H9 (cell line): ENCODE measurements around the gene OMP. TPM values are rescaled to one million over a fixed set of nuclear protein-coding genes. Genes with fewer than 3 reads are reported as not detected.

Source experiments
- DNase-seq: peaks from one replicate; pipeline ENCODE4 v3.0.0-alpha.2; 2017
- H2AFZ ChIP-seq: one replicate; pipeline ENCODE4 v1.6.1; 2013; ENCODE audit warnings: mild to moderate bottlenecking, low read length, control low read depth, moderate library complexity
- H2AK5ac ChIP-seq: 2 replicates; pipeline ENCODE4 v1.6.1; 2013; ENCODE audit warnings: low read length, control low read depth, mixed read lengths; ENCODE audit not compliant: insufficient read length
- H2BK120ac ChIP-seq: one replicate; pipeline ENCODE4 v1.6.1; 2013; ENCODE audit warnings: low read depth, mild to moderate bottlenecking, low read length, control low read depth, inconsistent platforms; ENCODE audit not compliant: poor library complexity, severe bottlenecking
- H2BK12ac ChIP-seq: 2 replicates; pipeline ENCODE4 v1.6.1; 2013; ENCODE audit warnings: low read length, control low read depth, mixed read lengths, low read depth; ENCODE audit not compliant: insufficient read length
- H2BK15ac ChIP-seq: 2 replicates; pipeline ENCODE4 v1.6.1; 2013; ENCODE audit warnings: low read depth, low read length, control low read depth
- H2BK20ac ChIP-seq: one replicate; pipeline ENCODE4 v1.6.1; 2013; ENCODE audit warnings: low read depth, mild to moderate bottlenecking, low read length, control low read depth, inconsistent platforms; ENCODE audit not compliant: poor library complexity, severe bottlenecking
- H2BK5ac ChIP-seq: 2 replicates; pipeline ENCODE4 v1.6.1; 2013; ENCODE audit warnings: low read length, control low read depth, mixed read lengths; ENCODE audit not compliant: insufficient read length
- H3K14ac ChIP-seq: 2 replicates; pipeline ENCODE4 v1.6.1; 2013; ENCODE audit warnings: low read length, control low read depth; ENCODE audit not compliant: insufficient read depth
- H3K18ac ChIP-seq: 2 replicates; pipeline ENCODE4 v1.6.1; 2013; ENCODE audit warnings: low read depth, mild to moderate bottlenecking, mixed read lengths, low read length, control low read depth; ENCODE audit not compliant: insufficient read length
- H3K23ac ChIP-seq: 2 replicates; pipeline ENCODE4 v1.6.1; 2013; ENCODE audit warnings: low read length, control low read depth, mixed read lengths, low read depth; ENCODE audit not compliant: insufficient read length
- H3K23me2 ChIP-seq: 2 replicates; pipeline ENCODE4 v1.6.1; 2013; ENCODE audit warnings: low read depth, mild to moderate bottlenecking, mixed read lengths, low read length, control low read depth; ENCODE audit not compliant: insufficient read length, poor library complexity, severe bottlenecking
- H3K27ac ChIP-seq: 2 replicates; pipeline ENCODE4 v1.5.1; 2013; ENCODE audit warnings: low read length, control low read depth, mixed read lengths, low read depth; ENCODE audit not compliant: insufficient read length
- H3K27me3 ChIP-seq: 2 replicates; pipeline ENCODE4 v1.6.1; 2013; ENCODE audit warnings: low read length, control low read depth, inconsistent platforms; ENCODE audit not compliant: insufficient read depth
- H3K4ac ChIP-seq: 2 replicates; pipeline ENCODE4 v1.6.1; 2013; ENCODE audit warnings: low read depth, mild to moderate bottlenecking, control low read depth, inconsistent platforms, low read length, moderate library complexity
- H3K4me1 ChIP-seq: 2 replicates; pipeline ENCODE4 v1.6.1; 2013; ENCODE audit warnings: low read length, control low read depth, inconsistent platforms; ENCODE audit not compliant: insufficient read depth
- H3K4me2 ChIP-seq: 2 replicates; pipeline ENCODE4 v1.6.1; 2013; ENCODE audit warnings: low read length, control low read depth, mixed read lengths; ENCODE audit not compliant: insufficient read length, insufficient read depth
- H3K56ac ChIP-seq: 2 replicates; pipeline ENCODE4 v1.6.1; 2013; ENCODE audit warnings: low read depth, mild to moderate bottlenecking, mixed read lengths, low read length, control low read depth; ENCODE audit not compliant: insufficient read length
- H3K79me1 ChIP-seq: 2 replicates; pipeline ENCODE4 v1.6.1; 2013; ENCODE audit warnings: low read depth, mild to moderate bottlenecking, moderate library complexity, low read length, control low read depth, inconsistent platforms; ENCODE audit not compliant: insufficient read depth, poor library complexity, severe bottlenecking
- H3K79me2 ChIP-seq: 2 replicates; pipeline ENCODE4 v1.6.1; 2013; ENCODE audit warnings: low read length, control low read depth, inconsistent platforms; ENCODE audit not compliant: insufficient read depth
- H3K9ac ChIP-seq: 2 replicates; pipeline ENCODE4 v1.6.1; 2013; ENCODE audit warnings: low read length, control low read depth, mixed read lengths; ENCODE audit not compliant: insufficient read length; ENCODE audit errors: extremely low read depth
- H3K9me3 ChIP-seq: one replicate; pipeline ENCODE4 v1.6.1; 2013; ENCODE audit warnings: low read depth, low read length, inconsistent platforms; ENCODE audit not compliant: control insufficient read depth
- H3T11ph ChIP-seq: one replicate; pipeline ENCODE4 v1.6.1; 2013; ENCODE audit warnings: mild to moderate bottlenecking, low read length, control low read depth, inconsistent platforms
- H4K20me1 ChIP-seq: one replicate; pipeline ENCODE4 v1.6.1; 2013; ENCODE audit not compliant: control insufficient read depth, insufficient read length, insufficient read depth
- H4K5ac ChIP-seq: 2 replicates; pipeline ENCODE4 v1.6.1; 2013; ENCODE audit warnings: low read depth, mild to moderate bottlenecking, mixed read lengths, low read length, control low read depth; ENCODE audit not compliant: insufficient read length
- H4K8ac ChIP-seq: replicated peaks from 2 replicates; pipeline ENCODE4 v1.6.1; 2013; ENCODE audit warnings: low read length, control low read depth, mixed read lengths, low read depth; ENCODE audit not compliant: insufficient read length
- H4K91ac ChIP-seq: 2 replicates; pipeline ENCODE4 v1.6.1; 2013; ENCODE audit warnings: low read depth, mild to moderate bottlenecking, moderate library complexity, mixed read lengths, low read length, control low read depth; ENCODE audit not compliant: insufficient read length
- H3K27ac Mint-ChIP-seq, 3 experiments: 2 replicates in 2 of 3; 3 replicates in 1 of 3; pipeline ENCODE4 v1.8.0; 2020 to 2021; ENCODE audit warnings: mixed read lengths in 3 of 3, mild to moderate bottlenecking in 1 of 3, moderate library complexity in 1 of 3
- H3K27me3 Mint-ChIP-seq: 2 replicates; pipeline ENCODE4 v1.8.0; 2021; ENCODE audit warnings: low read depth, mild to moderate bottlenecking, moderate library complexity, mixed read lengths
- H3K36me3 Mint-ChIP-seq, 3 experiments: 2 replicates in 2 of 3; 3 replicates in 1 of 3; pipeline ENCODE4 v1.8.0; 2020 to 2021; ENCODE audit warnings: low read depth in 3 of 3, mixed read lengths in 3 of 3; ENCODE audit not compliant: insufficient read depth in 1 of 3
- H3K4me1 Mint-ChIP-seq, 2 experiments: 2 replicates each; pipeline ENCODE4 v1.8.0; 2020; ENCODE audit warnings: mixed read lengths in 2 of 2
- H3K4me3 Mint-ChIP-seq, 2 experiments: 2 replicates in 1 of 2; 3 replicates in 1 of 2; pipeline ENCODE4 v1.8.0; 2020 to 2021; ENCODE audit warnings: mild to moderate bottlenecking in 2 of 2, mixed read lengths in 2 of 2, moderate library complexity in 1 of 2
- H3K9me3 Mint-ChIP-seq, 2 experiments: 2 replicates in 1 of 2; 3 replicates in 1 of 2; pipeline ENCODE4 v1.8.0; 2020; ENCODE audit warnings: mild to moderate bottlenecking in 2 of 2, mixed read lengths in 2 of 2, moderate library complexity in 1 of 2
- CTCF ChIP-seq: fragments of 200-600 bp; sonication (generic); conservative IDR thresholded peaks from 3 replicates; pipeline ENCODE4 v1.8.0; 2021; ENCODE audit warnings: antibody characterized with exemption, mild to moderate bottlenecking
- WGBS: extraction: QIAGEN DNeasy Blood & Tissue Kit; methylation state at CpG from one replicate; pipeline ENCODE4 v1.1.7; 2013; ENCODE audit warnings: missing lambda C conversion rate, low lambda C conversion rate, mixed read lengths; ENCODE audit not compliant: insufficient read length; ENCODE audit errors: extremely low coverage; 5-methylcytosine and 5-hydroxymethylcytosine counted together
- total RNA-seq: library from RNA; stranded (reverse); gene quantifications from 2 replicates; pipeline ENCODE4 v1.2.1, GENCODE V29; 2021

Gene OMP
- total RNA-seq, 1 experiment from 2014 or later, result not detected

GRCh38 chr11:77063861-77064260 lies 38.8 kb upstream of the OMP start:
- H2AK5ac ChIP-seq, result no peak overlapping the region

More at GRCh38 chr11:77063861-77064260, 38.8 kb upstream of the OMP start:
- H3K9me3 ChIP-seq, result no peaks in the 10 kb centered on the region
- no peak overlapping the region for H3K27ac ChIP-seq
- no peaks in the 10 kb centered on the region for H3K4me1 ChIP-seq
- no peaks in the 10 kb centered on the region for H3K27me3 ChIP-seq
- H3K4ac ChIP-seq, result no peak overlapping the region
- H4K8ac ChIP-seq, result no peak overlapping the region
- H3K56ac ChIP-seq, result no peak overlapping the region
- no peak for TF ChIP-seq CTCF
- Mint-ChIP-seq H3K9me3 (peaks cover 6 to 7% of the 10 kb centered on the region in 2 experiments; a peak in 2 of 5 replicates), H3K4me3 (no peak overlapping the region), H3K36me3 (no peaks in the 10 kb centered on the region), H3K4me1 (peaks cover 17 to 20% of the 10 kb centered on the region in 2 experiments), H3K27me3 (peaks cover 17% of the 10 kb centered on the region), H3K27ac (no peak overlapping the region)
- H3K4me2 ChIP-seq, result no peak overlapping the region
- no peak overlapping the region for H3K23ac ChIP-seq
- H2BK5ac ChIP-seq, result no peak overlapping the region
- no peak overlapping the region for H3T11ph ChIP-seq
- H2BK15ac ChIP-seq, result no peak overlapping the region
- H4K5ac ChIP-seq, result no peak overlapping the region
- H3K9ac ChIP-seq, result no peak overlapping the region
- H3K14ac ChIP-seq, result no peak overlapping the region
- no peak overlapping the region for H2BK20ac ChIP-seq
- H2BK12ac ChIP-seq, result no peak overlapping the region
- no peaks in the 10 kb centered on the region for H4K20me1 ChIP-seq
- H3K18ac ChIP-seq, result no peak overlapping the region
- H3K79me1 ChIP-seq, result no peaks in the 10 kb centered on the region
- DNase-seq, result no peak
- no peak overlapping the region for H2AFZ ChIP-seq
- H3K79me2 ChIP-seq, result 0 out of 2 replicates have a peak, but pooled peaks cover 2% of the 10 kb centered on the region
- H2BK120ac ChIP-seq, result no peak overlapping the region
- no CpG with 5 or more reads among the region's 4 CpGs for WGBS
- no peak overlapping the region for H4K91ac ChIP-seq
- H3K23me2 ChIP-seq, result peaks cover 10% of the 10 kb centered on the region
